Duodenal mucosa (tissue), 2 donors: Measurements from ENCODE around the gene SHISA9.

Experiments used
- H3K27ac ChIP-seq: one replicate; pipeline ENCODE4 v1.7.0; 2013; ENCODE audit warnings: low read depth, low read length
- H3K27me3 ChIP-seq, 2 donors: one replicate each; pipeline ENCODE4 v1.7.0; 2013; ENCODE audit warnings: low read length in 2 of 2, control low read depth in 1 of 2; ENCODE audit not compliant: insufficient read depth in 2 of 2, control insufficient read depth in 1 of 2
- H3K36me3 ChIP-seq, 2 donors: one replicate each; pipeline ENCODE4 v1.7.0; 2013; ENCODE audit warnings: low read length in 2 of 2, control low read depth in 1 of 2; ENCODE audit not compliant: insufficient read depth in 2 of 2, control insufficient read depth in 1 of 2
- H3K4me1 ChIP-seq, 2 donors: one replicate each; pipeline ENCODE4 v1.7.0; 2013; ENCODE audit warnings: low read length in 2 of 2, control low read depth in 1 of 2; ENCODE audit not compliant: insufficient read depth in 2 of 2, control insufficient read depth in 1 of 2
- H3K4me3 ChIP-seq, 2 donors: one replicate each; pipeline ENCODE4 v1.7.0; 2013; ENCODE audit warnings: low read length in 2 of 2, low read depth in 1 of 2
- H3K9ac ChIP-seq, 2 donors: one replicate each; pipeline ENCODE4 v1.7.0; 2013; ENCODE audit warnings: low read length in 2 of 2, low read depth in 1 of 2
- H3K9me3 ChIP-seq, 2 donors: one replicate each; pipeline ENCODE4 v1.7.0; 2013; ENCODE audit warnings: low read length in 2 of 2, control low read depth in 1 of 2; ENCODE audit not compliant: control insufficient read depth in 1 of 2

The SHISA9 gene

DNA sequence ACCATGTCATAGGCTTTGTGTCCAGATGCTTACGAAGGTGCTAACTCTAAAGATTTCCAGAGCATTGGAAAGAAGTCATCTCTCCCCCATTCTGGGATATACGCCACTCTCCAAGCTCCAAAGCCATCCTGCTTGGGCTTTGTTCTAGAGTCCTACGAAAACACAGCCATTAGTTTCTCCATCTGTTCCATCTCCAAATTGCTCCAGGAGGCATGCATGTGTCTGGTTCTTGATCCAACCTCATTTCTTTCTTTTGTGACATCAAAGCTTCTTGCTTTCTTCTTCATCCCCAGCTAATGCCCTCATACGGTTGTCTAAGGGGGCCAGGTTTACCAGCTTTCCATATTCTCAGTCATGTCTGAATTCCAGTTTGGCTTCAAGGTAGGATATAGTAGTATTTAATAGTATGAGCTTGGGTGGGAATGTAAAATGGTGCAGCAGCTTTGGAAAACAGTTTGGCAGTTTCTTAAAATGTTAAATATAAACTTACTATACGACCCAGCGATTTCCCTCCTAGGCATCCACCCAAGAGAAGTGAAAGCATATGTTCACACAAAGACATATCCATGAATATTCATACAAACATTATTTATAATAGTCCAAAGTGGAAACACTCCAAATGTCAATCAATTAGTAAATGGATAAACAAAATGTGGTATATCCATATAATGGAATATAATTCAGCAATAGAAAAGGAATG is 202.6 kb downstream of the SHISA9 start:
- H3K36me3 ChIP-seq: no peaks in the 10 kb centered on the region
- peaks cover 2 to 8% of the 10 kb centered on the region in 2 donors for H3K9me3 ChIP-seq
- H3K4me3 ChIP-seq: no peak overlapping the region
- no peak overlapping the region for H3K27ac ChIP-seq
- no peaks in the 10 kb centered on the region for H3K4me1 ChIP-seq
- no peaks in the 10 kb centered on the region for H3K27me3 ChIP-seq
- no peak overlapping the region for H3K9ac ChIP-seq

DNA sequence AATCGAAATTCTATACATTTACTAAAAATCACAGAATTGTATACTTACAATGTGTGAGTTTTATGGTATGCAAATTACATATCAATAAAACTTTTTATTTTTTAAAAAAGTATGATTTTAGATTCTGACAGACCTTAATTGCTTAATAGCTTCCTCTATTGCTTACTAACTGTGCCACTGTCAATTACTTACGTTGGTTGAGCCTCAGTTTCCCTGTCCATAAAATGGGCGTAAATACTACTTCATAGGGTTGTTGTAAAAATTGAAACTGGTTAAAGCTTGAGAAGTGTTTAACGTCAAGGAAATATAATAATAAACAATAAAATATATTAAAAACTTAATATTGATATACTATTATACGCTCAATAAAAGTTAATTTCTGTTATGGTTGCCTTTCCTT is 203.4 kb downstream of the SHISA9 start:
- Histone ChIP-seq H3K27ac (no peak overlapping the region), H3K9ac (no peak overlapping the region), H3K27me3 (no peaks in the 10 kb centered on the region), H3K36me3 (no peaks in the 10 kb centered on the region), H3K4me1 (no peaks in the 10 kb centered on the region), H3K4me3 (no peak overlapping the region), H3K9me3 (peaks cover 5 to 10% of the 10 kb centered on the region in 2 donors)

DNA sequence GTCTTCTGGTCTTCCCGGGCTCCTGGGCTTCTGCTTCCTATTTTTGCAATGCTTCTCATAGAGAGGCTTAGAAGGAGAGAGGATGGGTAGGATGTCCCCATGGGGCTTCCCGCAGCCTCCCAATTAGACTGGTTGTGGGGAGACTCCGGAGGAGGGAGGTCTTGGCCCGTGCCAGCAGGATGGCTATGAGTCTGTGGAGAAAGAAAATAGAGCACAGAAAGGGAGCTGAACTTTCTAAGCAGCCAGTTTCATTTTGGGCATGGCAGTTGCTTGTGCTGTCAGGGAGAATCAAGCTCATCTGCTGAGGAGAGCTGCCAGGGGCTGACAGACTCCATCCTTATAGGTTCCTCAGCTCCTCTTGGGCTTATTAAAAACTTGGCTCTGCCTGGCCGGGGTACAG is 204.0 kb downstream of the SHISA9 start:
- H3K27ac ChIP-seq: no peak overlapping the region
- no peaks in the 10 kb centered on the region for H3K36me3 ChIP-seq
- H3K27me3 ChIP-seq: no peaks in the 10 kb centered on the region
- no peak overlapping the region for H3K9ac ChIP-seq
- no peak overlapping the region for H3K4me3 ChIP-seq
- H3K9me3 ChIP-seq: peaks cover 5 to 10% of the 10 kb centered on the region in 2 donors
- no peaks in the 10 kb centered on the region for H3K4me1 ChIP-seq

DNA sequence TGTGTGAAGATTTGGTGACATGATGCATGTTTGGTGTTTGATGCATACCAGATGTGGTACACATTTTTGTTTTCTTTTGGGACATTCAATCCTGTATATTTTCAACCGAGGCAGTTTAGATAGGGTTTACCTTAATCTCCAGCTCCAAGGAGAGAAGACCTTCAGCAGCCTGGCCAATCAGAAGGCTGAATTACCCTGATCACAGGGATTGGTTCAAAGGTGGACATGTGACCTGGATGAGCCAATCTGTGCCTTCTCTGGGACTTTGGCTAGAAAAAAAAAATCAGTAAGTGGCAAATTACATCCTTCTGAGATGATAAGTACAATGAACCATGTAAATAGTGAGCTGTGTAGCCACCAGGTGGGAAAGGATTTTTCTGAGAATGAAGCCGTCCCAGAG is 205.1 kb downstream of the SHISA9 start:
- Histone ChIP-seq H3K4me1 (no peaks in the 10 kb centered on the region), H3K9me3 (peaks cover 5 to 10% of the 10 kb centered on the region in 2 donors), H3K27me3 (no peaks in the 10 kb centered on the region), H3K4me3 (no peak overlapping the region), H3K9ac (no peak overlapping the region), H3K36me3 (no peaks in the 10 kb centered on the region), H3K27ac (no peak overlapping the region)

DNA sequence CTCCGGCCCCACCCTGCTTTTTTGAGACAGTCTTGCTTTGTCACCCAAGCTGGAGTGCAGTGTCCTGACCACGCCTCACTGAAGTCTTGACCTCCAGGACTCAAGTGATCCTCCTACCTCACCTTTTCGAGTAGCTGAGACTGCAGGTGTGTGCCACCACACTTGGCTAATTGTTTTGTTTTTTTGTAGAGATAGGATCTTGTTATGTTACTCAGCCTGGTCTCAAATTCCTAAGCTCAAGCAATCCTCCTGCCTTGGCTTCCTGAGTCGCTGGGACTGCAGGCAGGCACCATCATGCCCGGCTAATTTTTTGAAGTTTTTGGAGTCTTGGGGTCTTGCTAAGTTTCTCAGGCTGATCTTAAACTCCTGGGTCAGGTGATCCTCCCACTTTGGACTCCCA is 206.7 kb downstream of the SHISA9 start:
- Histone ChIP-seq H3K9me3 (peaks cover 5 to 10% of the 10 kb centered on the region in 2 donors), H3K36me3 (no peaks in the 10 kb centered on the region), H3K4me3 (no peak overlapping the region), H3K9ac (no peak overlapping the region), H3K27me3 (no peaks in the 10 kb centered on the region), H3K27ac (no peak overlapping the region), H3K4me1 (no peaks in the 10 kb centered on the region)

DNA sequence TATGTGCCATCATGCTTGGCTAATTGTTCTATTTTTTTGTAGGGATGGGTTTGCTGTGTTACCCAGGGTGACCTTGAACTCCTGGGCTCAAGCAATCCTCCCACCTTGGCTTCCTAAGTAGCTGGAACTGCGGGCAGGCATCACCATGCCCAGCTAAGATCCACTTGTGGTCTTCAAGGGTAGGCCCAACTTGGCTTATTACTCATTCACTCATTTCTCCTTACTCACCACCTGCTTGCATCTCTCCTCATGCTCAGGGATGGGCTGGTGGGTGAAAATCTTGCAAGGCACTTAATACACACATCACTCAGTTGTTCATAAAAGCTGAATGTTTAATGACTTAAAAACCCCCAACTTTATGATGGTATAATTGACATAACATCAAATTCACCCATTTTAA is 207.8 kb downstream of the SHISA9 start:
- Histone ChIP-seq H3K27ac (no peak overlapping the region), H3K27me3 (no peaks in the 10 kb centered on the region), H3K9me3 (peaks cover 5 to 7% of the 10 kb centered on the region in 2 donors)

DNA sequence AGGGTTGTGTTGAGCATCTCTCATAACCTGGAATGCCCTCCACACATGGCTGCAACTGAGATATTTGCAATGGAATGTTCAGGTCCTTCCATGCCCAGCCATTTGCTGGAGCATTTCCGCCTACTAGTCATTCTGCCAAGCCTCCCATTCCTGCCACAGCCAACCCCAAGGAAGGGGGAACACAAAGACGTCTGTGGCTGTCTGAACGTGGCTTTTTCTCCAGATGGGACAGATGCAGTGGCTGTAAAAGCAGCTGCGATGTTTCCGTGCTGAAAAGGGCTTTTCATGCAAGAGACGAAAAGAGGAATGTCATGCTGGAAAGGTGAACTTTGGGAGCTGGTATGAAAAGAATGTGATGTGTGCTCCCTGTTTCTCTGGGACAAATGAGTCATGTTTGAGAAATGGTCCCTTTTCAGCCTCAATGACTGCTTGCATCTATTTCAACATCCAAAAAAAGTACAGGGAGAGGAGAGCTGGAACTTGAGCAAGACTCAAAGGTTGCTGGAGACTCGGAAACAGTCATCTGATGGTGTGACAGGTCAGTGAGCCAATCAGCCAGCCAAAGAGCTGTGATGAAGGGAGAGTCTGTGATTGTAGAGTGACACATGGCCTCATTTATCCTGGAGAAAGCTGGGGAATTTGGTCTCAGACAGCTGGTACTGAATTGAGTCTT is 208.9 kb downstream of the SHISA9 start:
- Histone ChIP-seq H3K4me1 (no peaks in the 10 kb centered on the region), H3K9ac (no peak overlapping the region), H3K36me3 (no peaks in the 10 kb centered on the region), H3K4me3 (no peak overlapping the region), H3K27ac (no peak overlapping the region), H3K27me3 (no peaks in the 10 kb centered on the region), H3K9me3 (peaks cover 5 to 7% of the 10 kb centered on the region in 2 donors)

More for the DNA sequence above, 207.8 kb downstream of the SHISA9 start:
- H3K4me3 ChIP-seq: no peak overlapping the region
- no peak overlapping the region for H3K9ac ChIP-seq
- H3K4me1 ChIP-seq: no peaks in the 10 kb centered on the region
- no peaks in the 10 kb centered on the region for H3K36me3 ChIP-seq

DNA sequence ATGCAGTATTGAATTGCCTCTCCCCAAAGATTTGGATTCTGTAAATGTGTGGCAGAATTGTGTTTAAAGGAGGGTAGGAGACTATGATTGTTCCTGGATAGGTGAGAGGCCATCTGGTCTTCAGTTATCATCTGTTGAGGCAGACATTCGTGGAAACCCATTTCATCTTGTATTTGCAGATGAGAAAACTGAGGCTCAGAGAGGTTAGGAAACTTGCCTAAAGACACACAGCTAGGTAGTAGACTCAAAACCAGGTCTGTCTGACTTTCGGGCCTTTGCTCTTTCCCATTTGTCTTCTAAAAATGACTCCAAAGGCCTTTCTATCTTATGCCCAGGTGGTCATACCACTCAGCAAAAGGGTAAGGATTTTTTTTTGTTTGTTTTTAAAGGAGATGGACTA is 210.3 kb downstream of the SHISA9 start:
- no peak overlapping the region for H3K27ac ChIP-seq
- no peak overlapping the region for H3K9ac ChIP-seq
- no peaks in the 10 kb centered on the region for H3K36me3 ChIP-seq
- no peaks in the 10 kb centered on the region for H3K4me1 ChIP-seq
- H3K27me3 ChIP-seq: no peaks in the 10 kb centered on the region
- no peak overlapping the region for H3K4me3 ChIP-seq
- peaks cover 2 to 5% of the 10 kb centered on the region in 2 donors for H3K9me3 ChIP-seq

DNA sequence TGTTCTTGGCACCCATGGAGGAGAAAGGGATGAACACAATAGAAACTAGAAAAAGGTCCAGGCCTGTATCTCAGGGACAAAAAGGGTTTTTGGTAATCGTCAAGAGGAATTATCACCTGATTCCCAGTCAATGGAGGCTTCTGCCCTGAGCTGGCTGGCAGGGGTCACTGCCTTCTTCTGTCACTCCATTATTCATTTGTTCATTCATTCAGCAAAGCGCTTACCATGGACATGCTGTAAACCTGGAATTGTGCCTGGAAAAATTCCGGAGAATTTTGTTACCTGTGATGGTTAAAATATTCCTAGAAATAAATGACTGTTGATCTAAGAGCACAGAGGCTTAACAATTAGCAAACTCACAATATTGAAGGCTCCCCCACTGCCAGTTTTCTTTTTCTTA is 212.3 kb downstream of the SHISA9 start:
- peaks cover 2 to 5% of the 10 kb centered on the region in 2 donors for H3K9me3 ChIP-seq
- H3K9ac ChIP-seq: no peak overlapping the region
- no peak overlapping the region for H3K27ac ChIP-seq
- H3K4me3 ChIP-seq: no peak overlapping the region
- H3K4me1 ChIP-seq: no peaks in the 10 kb centered on the region
- H3K36me3 ChIP-seq: no peaks in the 10 kb centered on the region
- no peaks in the 10 kb centered on the region for H3K27me3 ChIP-seq

DNA sequence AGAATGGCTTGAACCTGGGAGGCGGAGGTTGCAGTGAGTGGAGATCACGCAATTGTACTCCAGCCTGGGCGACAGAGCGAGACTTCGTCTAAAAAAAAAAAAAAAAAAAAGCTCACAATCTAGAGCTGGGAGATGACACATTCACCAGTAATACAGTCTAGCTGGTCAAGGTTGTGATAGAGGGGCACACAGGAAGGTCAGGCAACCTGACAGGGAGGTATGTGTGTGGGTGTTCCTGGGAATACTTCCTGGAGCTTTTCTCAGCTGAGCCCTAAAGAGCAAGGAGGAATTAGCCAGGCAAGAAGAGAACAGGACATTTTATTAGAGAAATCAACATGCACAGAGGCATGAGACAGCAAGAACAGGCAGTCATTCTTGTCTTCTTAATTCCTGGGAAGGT is 216.7 kb downstream of the SHISA9 start:
- H3K9me3 ChIP-seq: no peaks in the 10 kb centered on the region
- no peaks in the 10 kb centered on the region for H3K36me3 ChIP-seq
- H3K4me3 ChIP-seq: no peak overlapping the region
- H3K27ac ChIP-seq: no peak overlapping the region
- no peaks in the 10 kb centered on the region for H3K4me1 ChIP-seq
- no peak overlapping the region for H3K9ac ChIP-seq
- no peaks in the 10 kb centered on the region for H3K27me3 ChIP-seq
